ENCODE measurements around the gene EXT2.

EXT2 gene

GRCh38 chr11:44095506-44096359, at the start of gene EXT2:
EXT2 (plus strand) TSS chr11:44095678; CDS start chr11:44107713, 12,035 bp downstream.
- peak; percentile 89 for DNase-seq

GRCh38 chr11:44046182-44046581, 49.3 kb upstream of the EXT2 start:
- no peak for DNase-seq

GRCh38 chr11:44047298-44047697, 48.2 kb upstream of the EXT2 start:
- no peak for DNase-seq

- no peak for DNase-seq
Measured at GRCh38 chr11:44047931-44048431, 47.5 kb upstream of the EXT2 start, which contains the start of gene ACCSL. ACCSL (plus strand) TSS chr11:44047981; CDS start chr11:44048037, 56 bp downstream.

GRCh38 chr11:44049832-44050231, 45.6 kb upstream of the EXT2 start:
- DNase-seq: no peak

GRCh38 chr11:44051171-44051570, 44.3 kb upstream of the EXT2 start:
- DNase-seq: no peak

GRCh38 chr11:44057340-44057739, 38.1 kb upstream of the EXT2 start:
- no peak for DNase-seq

- DNase-seq: no peak
Measured at GRCh38 chr11:44058275-44058674, 37.2 kb upstream of the EXT2 start.

GRCh38 chr11:44065161-44065661, 30.3 kb upstream of the EXT2 start:
- DNase-seq: no peak

- peak; percentile 90 for DNase-seq
Measured at GRCh38 chr11:44065841-44066731, 29.4 kb upstream of the EXT2 start, which contains the start of gene ACCS. ACCS (plus strand) TSS chr11:44066270; CDS start chr11:44067628, 1,358 bp downstream.

- no peak for DNase-seq
Measured at GRCh38 chr11:44066732-44067141, 28.7 kb upstream of the EXT2 start.

GRCh38 chr11:44067266-44067665, 28.2 kb upstream of the EXT2 start:
- DNase-seq: no peak

GRCh38 chr11:44068180-44068579, 27.3 kb upstream of the EXT2 start:
- DNase-seq: no peak

GRCh38 chr11:44071157-44071556, 24.3 kb upstream of the EXT2 start:
- no peak for DNase-seq

- no peak for DNase-seq
Measured at GRCh38 chr11:44072757-44073658, 22.5 kb upstream of the EXT2 start.

GRCh38 chr11:44078794-44079193, 16.7 kb upstream of the EXT2 start:
- DNase-seq: no peak

- no peak for DNase-seq
Measured at GRCh38 chr11:44079376-44079775, 16.1 kb upstream of the EXT2 start.

GRCh38 chr11:44080951-44081350, 14.5 kb upstream of the EXT2 start:
- DNase-seq: no peak

GRCh38 chr11:44082645-44083044, 12.8 kb upstream of the EXT2 start:
- DNase-seq: no peak

- DNase-seq: no peak
Measured at GRCh38 chr11:44083433-44083832, 12.0 kb upstream of the EXT2 start.

- DNase-seq: no peak
Measured at GRCh38 chr11:44083906-44084305, 11.6 kb upstream of the EXT2 start.

GRCh38 chr11:44085330-44085729, 10.1 kb upstream of the EXT2 start:
- DNase-seq: no peak

All from CD4-positive, alpha-beta T cell treated with Interleukin-12 subunit alpha and Interleukin-12 subunit beta, for 1 hour (primary cell).